Renal cortical epithelial cell (primary cell): Measurements from ENCODE around the gene COG4. TPM values are rescaled to one million over a fixed set of nuclear protein-coding genes. Genes with fewer than 3 reads are reported as not detected.
A peak's percentile ranks its signal among the peaks of the same experiment; 100 is the strongest.
"Not testable (repeated sequence)": the region's sequence is repeated elsewhere in the genome, so short reads cannot be mapped to it uniquely, and the experiment has no call there.

Experiments used
- DNase-seq: peaks from one replicate; pipeline ENCODE4 v3.0.0-alpha.2; 2011; ENCODE audit warnings: low read depth
- total RNA-seq: library from RNA; depleted of rRNA; stranded (reverse); fragments of >200 nt; gene quantifications from 2 replicates; pipeline ENCODE4 v1.2.3, GENCODE V29; 2014

COG4 gene
- 71.1 and 82.1 TPM in 2 replicates for total RNA-seq

DNA sequence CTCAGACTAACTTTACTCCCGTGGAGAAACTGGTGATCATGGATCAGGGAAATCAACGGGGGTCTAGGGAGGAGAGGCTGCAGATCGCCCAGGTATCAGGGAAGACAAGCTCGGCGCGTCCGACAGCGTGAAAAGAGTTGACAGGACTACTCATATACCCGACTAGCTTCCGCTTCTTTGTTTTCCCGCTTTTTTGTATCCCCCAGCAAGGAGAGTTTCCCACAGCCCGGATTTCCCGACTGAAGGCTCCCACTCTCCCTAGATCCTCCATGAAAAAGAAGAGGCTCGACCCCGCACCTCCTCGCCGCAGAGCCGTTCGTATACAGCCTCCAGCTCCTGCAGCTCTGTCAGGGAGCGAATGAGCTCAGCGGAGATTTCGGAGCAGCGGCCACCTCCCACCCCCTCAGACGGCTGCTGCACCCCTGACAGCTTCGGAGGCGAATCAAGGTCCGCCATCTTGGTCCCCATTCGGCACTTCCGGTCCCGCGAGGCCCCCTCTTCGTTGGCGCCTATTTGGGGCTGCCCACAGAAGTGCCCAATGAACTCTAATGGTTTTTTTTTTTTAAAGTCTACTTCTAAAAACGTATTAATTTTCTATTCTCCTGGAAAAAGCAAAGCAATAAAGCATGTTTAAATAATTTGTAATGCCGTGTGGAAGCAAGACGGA lies at the start of gene COG4:
TSS of gene COG4 (minus strand) at position 479 of the 667 bp plus-strand sequence. CDS start at position 468, 11 bp downstream.
- peak; percentile 59 for DNase-seq

DNA sequence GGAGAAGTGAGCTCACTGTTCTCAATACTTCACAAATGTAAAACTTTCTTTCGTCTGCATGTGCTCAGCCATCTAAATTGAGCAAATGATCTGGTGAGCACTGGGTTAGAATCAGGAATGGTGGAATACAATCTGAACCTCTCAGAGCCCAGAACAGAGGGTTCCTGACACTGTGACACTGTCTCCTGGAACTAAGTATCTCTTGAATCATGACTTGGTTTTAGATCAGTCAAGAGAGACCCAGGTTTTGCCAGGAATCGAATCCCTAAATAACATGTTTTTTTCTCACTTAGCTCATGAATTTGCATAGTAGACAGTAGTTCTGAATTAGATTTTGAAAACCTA lies 49.5 kb upstream of the COG4 start:
- no peak for DNase-seq

DNA sequence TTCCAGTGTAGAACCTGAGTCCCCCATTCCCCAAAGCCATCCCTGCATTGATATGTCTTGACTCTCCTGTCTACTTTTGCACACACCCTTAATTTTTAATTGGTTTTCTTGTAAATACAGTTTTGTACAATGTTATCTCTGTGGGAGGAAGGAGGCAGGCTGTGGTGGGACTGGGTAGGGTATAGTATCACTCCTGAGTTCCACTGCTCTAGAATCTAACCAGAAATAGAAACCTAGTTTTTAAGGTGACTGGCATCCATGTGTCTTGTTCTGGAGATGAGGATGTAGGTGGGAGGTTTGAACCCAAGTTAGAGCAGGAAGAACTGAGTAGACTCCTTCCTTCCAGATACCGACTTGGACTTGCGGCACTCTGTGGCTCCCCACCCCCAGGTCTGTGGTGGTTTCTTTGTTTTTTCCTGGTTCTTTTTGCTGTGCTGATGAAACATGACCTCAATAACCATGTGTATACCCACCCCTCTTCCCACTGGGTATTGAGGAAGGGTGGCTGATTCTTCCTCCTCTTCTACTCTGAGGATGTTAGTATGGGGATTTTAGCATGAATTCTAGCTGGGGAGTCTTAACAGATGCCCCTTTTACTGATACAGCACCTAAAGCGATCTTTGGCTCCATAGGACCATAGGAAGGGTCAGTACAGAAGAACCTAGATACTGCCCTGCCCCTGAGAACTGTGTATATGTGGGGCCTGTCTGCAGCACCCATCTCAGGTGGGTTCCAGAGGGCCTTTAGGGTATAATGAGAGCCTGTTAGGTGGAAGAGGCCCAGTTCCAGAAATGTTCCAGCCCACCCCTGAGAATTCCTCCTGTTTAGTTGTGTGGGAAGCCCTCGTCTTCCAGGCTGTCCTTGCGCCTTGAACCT lies 48.9 kb upstream of the COG4 start:
- DNase-seq: no peak

DNA sequence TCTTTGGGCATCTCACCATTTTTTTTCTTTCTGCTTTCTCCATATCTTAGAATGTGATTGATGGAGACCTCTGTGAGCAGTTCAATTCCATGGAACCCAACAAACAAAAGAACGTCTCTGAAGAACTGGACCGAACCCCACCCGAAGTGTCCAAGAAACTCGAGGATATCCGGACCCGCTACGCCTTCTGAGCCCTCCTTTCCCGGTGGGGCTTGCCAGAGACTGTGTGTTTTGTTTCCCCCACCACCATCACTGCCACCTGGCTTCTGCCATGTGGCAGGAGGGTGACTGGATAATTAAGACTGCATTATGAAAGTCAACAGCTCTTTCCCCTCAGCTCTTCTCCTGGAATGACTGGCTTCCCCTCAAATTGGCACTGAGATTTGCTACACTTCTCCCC lies 48.3 kb upstream of the COG4 start:
- no peak for DNase-seq

DNA sequence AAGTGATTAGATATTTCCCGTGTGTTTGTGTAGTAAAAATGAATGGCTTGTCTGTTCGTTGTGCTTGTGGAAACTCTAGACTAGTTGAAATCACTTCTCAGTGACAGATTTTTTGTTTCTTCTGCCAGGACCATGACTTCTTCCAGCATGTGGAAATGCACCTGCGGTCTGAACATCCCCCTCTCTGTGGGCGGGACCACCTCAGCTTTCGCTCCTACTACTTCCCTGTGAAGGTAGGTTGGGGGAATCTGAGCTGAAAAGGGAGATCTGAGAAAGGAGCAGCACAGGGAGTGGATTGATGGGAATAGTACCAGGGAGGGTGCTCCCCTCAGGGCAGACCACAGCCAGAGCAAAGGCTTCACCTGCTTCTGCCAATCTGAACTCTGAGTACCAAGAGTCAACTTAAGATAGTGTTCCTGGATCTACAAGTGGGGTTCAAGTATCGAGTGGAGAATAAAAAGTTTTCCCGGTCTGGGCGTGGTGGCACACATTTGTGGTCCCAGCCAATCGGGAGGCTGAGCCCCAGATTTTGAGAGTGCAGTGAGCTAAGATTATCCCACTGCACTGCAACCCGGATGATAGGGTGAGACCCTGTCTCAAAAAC lies 47.7 kb upstream of the COG4 start:
- no peak for DNase-seq

DNA sequence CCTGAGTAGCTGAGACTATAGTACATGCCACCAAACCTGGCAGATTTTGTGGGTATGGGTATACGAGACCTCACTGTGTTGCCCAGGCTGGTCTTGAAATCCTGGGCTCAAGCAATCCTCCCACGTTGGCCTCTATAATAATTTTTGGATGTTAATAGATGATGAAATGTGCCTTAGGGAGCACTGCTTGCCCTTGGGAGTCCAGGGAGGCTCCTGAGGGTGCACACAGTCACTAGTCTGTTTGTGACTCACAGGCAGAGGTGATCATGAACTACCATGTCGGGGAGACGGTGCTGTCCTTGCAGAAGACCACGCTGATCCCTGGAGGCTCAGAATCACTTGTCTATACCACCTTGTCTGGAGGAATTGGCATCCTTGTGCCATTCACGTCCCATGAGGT lies 46.4 kb upstream of the COG4 start:
- no peak for DNase-seq

DNA sequence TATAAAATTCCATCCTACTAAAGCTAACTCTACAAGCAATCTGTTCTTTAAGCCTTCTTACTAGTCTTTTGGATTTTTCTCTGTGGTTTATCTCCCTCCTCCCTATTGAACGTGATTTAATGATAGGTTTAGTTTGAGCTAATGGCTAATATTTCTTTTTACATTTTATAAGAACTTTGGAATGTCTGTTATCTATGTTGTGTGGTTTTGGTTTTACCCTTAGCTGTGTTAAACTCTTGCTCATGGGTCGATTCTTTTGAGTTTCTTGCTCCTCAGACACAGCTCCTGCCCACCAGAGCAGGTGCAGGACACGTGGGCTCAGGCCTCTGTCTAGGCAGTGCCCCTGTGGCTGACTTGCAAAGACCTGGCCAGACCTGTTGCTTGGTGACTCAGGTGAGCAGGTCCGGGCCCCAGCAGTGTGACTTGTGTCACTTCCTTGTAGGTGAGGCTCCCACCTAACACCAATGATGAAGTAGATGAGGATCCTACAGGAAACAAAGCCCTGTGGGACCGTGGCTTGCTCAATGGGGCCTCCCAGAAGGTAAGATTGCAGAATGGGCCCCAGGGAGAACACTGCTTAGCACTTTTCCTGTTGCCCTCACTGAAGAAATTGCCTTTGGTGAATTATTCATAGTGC lies 45.4 kb upstream of the COG4 start:
- DNase-seq: no peak

DNA sequence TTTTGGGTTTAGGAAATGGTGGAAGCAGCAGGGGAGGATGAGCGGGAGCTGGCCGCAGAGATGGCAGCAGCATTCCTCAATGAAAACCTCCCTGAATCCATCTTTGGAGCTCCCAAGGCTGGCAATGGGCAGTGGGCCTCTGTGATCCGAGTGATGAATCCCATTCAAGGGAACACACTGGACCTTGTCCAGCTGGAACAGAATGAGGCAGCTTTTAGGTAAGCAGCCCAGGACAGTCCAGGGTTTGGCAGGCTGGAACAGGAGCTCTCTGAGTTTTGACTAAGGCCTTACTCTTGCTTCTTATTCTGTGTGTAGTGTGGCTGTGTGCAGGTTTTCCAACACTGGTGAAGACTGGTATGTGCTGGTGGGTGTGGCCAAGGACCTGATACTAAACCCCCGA lies 41.7 kb upstream of the COG4 start:
- no peak for DNase-seq

DNA sequence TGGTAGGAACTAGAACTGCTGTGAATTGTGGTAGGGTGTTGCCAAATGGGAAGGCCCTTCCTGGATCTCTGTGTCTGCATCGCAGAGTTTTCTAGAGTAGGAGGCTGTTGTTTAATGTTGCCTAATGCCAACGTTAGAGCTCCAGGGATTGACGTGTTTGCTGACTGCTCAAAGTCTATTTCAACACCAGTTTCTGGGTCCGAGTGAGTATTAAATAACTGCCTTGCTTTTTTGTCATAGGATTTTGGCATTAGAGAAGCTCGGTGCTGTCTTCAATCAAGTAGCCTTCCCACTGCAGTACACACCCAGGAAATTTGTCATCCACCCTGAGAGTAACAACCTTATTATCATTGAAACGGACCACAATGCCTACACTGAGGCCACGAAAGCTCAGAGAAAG lies 40.3 kb upstream of the COG4 start:
- DNase-seq: no peak

DNA sequence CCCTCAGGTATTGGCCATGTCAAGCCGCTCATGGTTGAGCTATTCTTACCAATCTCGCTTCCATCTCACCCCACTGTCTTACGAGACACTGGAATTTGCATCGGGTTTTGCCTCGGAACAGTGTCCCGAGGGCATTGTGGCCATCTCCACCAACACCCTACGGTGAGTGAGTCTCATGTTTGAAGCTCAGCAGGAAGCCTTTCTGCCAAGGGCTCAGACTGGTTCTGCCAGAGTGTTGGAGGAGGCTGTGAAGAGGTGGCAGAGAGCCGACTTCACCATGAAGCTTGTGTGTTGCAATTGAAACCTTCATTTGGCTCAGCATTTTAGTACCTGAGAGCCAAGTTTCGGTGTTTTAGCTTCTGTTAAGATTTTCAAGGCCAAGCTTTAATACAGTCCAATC lies 38.3 kb upstream of the COG4 start:
- no peak for DNase-seq

DNA sequence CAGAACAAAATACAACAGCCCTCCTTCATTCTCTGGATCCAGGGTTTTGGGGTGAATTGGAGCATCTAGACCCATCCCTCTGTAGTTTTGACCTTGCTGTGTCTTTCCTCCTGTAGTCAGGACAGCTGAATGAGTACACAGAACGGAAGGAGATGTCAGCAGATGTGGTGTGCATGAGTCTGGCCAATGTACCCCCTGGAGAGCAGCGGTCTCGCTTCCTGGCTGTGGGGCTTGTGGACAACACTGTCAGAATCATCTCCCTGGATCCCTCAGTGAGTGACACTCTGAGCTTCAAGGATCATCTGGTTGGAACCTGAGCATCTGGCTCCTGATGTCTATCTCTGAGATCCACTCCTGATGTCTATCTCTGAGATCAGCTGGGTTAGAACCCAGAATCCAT lies 32.7 kb upstream of the COG4 start:
- DNase-seq: no peak

DNA sequence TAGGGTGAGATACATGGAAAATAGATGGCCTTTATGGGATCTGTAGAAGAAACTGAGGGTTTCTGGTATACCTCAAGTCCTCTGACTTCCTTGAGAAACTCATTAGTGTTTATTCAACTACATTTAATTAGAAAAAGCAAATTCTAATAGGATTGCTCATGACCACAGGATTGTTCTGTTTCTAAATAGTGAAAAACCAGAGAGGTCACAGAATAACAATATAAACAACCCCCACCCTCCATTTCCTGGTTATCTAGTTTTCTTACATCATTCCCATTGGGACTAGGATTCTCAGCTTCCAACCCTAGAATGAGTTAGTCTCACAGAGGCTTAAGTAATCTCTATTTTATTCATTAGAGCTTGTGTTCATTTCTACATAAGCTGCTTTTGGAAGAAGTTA lies 30.3 kb upstream of the COG4 start:
- peak; percentile 88 for DNase-seq

DNA sequence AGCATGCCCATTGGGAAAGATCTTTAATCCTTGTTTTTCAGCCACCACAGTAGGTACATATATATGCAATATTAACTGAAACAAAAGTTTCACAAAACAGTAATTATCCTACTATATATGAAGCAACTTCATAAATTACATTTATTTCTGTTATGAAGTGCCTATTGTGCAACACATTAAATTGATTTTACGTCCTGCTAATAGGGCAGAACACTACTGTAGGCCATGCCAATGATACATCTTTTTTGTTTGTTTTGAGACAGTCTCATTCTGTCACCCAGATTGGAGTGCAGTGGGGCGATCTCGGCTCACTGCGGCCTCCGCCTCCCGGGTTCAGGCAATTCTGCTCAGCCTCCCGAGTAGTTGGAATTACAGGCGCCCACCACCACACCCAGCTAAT lies 29.3 kb upstream of the COG4 start:
- DNase-seq: no peak

DNA sequence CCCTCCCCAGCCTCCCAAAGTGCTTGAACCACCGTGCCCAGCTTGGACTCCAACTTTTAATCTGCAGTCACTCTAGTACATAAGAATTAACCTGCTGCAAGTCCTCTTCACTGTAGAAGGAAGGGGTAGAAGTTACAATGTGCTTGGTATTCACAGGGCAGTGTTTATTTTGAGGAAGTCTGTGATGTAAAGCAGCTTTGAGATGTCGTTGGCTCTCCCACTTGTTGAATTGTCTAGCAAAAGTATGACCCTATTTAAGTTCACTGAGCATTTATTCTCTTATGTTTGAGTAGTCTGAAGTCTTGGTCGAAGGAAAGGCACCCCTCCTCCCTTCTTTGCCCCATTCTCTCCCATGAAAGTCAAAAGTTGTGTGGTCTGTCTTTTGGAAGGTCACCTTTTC lies 28.4 kb upstream of the COG4 start:
- no peak for DNase-seq

DNA sequence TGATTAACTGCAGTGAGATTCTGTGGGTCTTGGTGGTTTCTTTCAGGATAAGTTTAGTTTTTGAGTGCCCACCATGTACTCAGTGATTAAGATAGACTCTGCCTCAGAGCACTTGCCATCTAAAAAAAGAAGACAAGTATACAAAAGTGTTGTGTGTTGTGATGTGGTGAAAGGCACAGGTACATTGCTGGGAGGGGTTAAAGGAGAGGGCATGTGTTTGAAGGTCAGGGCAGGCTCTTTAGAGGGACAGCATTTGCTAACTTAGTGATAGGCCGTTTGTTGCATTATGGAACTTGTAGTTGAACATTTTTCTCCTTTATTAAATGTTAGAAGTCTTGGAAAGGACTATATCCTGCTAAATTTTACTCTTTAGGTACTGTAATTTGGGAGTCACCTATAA lies 26.7 kb upstream of the COG4 start:
- no peak for DNase-seq

DNA sequence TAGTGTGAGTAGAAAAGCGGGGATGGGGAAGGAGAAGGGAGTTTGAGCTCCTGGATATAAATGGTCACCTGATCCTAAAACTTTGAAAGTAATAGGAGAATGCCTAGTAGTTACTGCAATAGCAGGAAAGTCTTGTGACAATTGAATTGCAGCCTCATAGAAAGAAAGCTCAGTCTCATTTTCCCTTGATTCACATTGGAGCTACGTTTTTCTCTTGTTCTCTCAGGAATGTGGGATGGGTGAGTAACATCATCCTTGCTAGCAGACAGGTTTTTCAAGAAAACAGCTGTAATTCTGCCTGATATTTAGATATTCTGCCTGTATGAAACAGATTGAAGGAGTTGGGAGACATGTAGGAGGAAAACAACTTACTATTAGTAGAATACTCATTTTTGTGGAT lies 25.6 kb upstream of the COG4 start:
- DNase-seq: no peak

DNA sequence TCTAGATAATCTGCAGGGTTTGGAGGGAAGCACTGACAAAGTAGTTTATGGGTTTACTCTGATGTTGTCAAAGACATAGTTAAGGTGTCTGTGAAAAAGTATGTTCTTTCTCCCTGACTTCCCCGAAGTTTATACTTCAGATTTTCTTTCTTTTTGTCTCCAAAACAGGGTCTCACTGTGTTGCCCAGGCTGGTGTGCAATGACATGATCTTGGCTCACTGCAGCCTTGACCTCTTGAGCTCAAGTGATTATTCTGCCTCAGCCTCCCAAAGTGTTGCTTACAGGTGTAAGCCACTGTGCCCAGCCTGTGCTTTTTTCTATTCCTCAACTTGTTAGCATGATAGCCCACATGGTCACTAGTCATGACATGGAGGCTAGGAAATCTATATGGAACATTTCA lies 21.2 kb upstream of the COG4 start:
- no peak for DNase-seq

DNA sequence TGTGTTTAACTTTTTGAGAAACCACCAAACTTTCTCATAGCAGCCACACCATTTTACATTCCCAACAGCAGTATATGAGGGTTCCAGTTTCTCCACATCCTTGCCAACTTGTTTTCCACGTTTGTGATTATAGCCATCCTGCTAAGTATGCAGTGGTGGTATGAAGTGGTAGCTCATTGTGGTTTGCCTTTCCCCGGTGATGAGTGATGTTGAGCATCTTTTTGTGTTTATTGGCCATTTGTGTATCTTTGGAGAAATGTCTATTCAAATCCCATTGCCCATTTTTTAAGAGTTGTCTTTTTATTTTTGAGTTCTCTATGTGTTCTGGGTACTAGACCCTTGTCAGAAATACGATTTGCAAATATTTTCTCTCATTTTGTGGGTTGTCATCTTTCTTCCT lies 17.6 kb upstream of the COG4 start:
- no peak for DNase-seq

DNA sequence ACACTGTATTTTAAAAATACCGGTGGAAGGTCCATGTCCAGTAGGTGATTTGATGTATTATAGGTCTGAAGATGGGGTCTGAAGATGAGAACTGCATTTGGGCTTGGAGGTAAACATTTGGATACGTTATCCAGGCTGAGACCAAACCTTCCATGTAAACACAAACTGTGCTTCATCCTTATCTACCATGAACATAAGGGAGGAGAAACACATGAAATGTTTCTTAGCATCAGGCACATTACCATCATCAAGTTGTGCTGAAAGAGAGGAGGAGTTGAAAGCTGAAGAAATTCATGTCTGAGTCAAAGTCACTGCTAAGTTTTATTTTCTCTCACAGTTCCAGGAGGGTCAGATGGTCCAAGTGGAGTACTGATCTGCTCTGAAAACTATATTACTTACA lies 11.6 kb upstream of the COG4 start:
- DNase-seq: no peak

DNA sequence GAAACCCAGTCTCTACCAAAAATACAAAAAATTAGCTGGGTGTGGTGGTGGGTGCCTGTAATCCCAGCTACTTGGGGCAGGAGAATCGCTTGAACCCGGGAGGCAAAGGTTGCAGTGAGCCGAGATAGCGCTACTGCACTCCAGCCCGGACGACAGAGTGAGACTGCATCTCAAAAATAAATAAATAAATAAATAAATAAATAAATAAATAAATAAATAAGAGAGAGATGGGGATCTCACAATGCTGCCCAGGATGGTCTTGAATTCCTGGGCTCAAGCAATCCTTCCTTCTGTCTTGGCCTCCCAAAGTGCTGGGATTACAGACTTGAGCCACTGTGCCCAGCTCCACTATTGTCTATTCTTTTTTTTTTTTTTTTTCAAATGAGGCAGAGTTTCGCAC lies 6.6 kb upstream of the COG4 start:
- not testable (repeated sequence) for DNase-seq

DNA sequence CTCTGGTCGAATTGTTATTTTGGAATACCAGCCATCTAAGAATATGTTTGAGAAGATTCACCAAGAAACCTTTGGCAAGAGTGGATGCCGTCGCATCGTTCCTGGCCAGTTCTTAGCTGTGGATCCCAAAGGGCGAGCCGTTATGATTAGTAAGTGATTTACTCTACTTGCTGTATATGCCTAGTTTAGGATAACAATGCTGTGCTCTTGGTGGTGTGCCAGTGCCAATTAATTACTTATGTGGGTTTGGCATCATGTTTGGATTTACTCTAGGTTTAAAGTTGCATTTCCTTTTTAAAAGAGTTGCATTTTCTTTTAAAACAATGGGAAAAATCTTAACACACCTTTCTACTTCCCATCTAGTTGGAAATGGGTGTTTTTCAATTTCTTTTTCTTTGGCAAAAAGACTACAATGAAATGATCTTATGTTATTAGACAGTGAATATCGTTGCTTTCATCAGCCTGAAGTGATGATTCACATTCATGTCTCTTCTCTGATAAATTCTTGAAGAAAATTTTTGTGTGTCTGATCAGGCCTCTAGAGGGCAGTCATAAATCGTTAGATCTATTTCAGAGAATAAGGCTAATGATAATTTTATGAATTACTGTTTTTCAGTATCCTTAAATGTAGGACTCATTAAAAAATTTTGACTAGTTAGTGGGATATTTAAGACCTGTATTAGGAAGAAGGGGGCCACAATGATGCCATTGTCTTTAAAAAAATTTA lies 5.9 kb upstream of the COG4 start:
- DNase-seq: peak; percentile 48
